ENCODE results near the gene TREML4. TPM values are rescaled to one million over a fixed set of nuclear protein-coding genes. Genes with fewer than 3 reads are reported as not detected.
"Not testable (repeated sequence)": the region's sequence is repeated elsewhere in the genome, so short reads cannot be mapped to it uniquely, and the experiment has no call there.

Gene TREML4
- total RNA-seq, 1 donor from 2014 or later: not detected

DNA sequence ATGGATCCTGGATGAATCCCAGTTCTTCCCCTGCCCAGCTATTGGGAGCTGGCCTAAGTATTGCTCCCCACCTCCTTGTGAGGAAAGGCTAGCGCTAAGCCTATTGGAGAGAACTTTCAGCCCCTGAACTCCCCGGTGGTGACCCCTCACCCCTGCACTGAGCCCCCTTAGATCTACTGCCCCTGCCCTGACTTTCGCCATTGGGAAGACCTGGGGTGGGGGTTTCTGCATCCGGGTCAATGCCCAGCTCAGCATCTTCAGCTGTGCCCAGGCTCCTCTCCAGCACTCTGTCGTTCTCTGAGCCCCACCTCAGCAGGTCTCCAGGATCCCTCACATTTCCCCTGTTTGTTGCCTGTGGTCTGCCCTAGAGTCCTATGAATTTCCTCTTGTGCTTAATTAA is 9.0 kb downstream of the TREML4 start:
- Histone ChIP-seq H3K9ac (ENCODE audit: low read length) (no peak overlapping the region), H3K79me2 (ENCODE audit: insufficient read depth, low read length) (no peaks in the 10 kb centered on the region), H3K4me2 (ENCODE audit: low read length) (no peak overlapping the region), H3K4me3 (ENCODE audit: insufficient read depth, low read depth, low read length) (no peak overlapping the region), H4K20me1 (ENCODE audit: insufficient read depth, low read length) (no peaks in the 10 kb centered on the region), H3K27ac (ENCODE audit: low read depth, low read length) (no peak overlapping the region), H3K36me3 (ENCODE audit: insufficient read depth, low read length) (no peaks in the 10 kb centered on the region), H3K27me3 (ENCODE audit: insufficient read depth, low read length) (peaks cover 14% of the 10 kb centered on the region), H3K9me3 (ENCODE audit: insufficient read depth, low read depth, low read length) (no peaks in the 10 kb centered on the region), H2AFZ (ENCODE audit: low read depth, low read length) (no peak overlapping the region), H3K4me1 (ENCODE audit: insufficient read depth, low read length) (no peaks in the 10 kb centered on the region)
- peaks cover 49% of the 10 kb centered on the region for H3K27me3 Mint-ChIP-seq (ENCODE audit: low read depth, unreplicated experiment)
- no peaks in the 10 kb centered on the region for H3K36me3 Mint-ChIP-seq (ENCODE audit: low read depth, unreplicated experiment)
- TF ChIP-seq EZH2 (IDR thresholded peaks at IDR 0.05; ENCODE audit: insufficient read depth, low read length): no peak
- TF ChIP-seq, protein P1, sequence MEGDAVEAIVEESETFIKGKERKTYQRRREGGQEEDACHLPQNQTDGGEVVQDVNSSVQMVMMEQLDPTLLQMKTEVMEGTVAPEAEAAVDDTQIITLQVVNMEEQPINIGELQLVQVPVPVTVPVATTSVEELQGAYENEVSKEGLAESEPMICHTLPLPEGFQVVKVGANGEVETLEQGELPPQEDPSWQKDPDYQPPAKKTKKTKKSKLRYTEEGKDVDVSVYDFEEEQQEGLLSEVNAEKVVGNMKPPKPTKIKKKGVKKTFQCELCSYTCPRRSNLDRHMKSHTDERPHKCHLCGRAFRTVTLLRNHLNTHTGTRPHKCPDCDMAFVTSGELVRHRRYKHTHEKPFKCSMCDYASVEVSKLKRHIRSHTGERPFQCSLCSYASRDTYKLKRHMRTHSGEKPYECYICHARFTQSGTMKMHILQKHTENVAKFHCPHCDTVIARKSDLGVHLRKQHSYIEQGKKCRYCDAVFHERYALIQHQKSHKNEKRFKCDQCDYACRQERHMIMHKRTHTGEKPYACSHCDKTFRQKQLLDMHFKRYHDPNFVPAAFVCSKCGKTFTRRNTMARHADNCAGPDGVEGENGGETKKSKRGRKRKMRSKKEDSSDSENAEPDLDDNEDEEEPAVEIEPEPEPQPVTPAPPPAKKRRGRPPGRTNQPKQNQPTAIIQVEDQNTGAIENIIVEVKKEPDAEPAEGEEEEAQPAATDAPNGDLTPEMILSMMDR (IDR thresholded peaks at IDR 0.05; ENCODE audit: insufficient read depth, low read depth, low read length): no peak
- H3K4me3 Mint-ChIP-seq (ENCODE audit: unreplicated experiment): no peak overlapping the region
- H3K9me3 Mint-ChIP-seq (ENCODE audit: unreplicated experiment): no peaks in the 10 kb centered on the region
- FAIRE-seq (no peak), DNase-seq (ENCODE audit: low read depth) (no peak)
- H3K27ac Mint-ChIP-seq (ENCODE audit: unreplicated experiment): no peak overlapping the region
- peaks cover 5% of the 10 kb centered on the region for H3K4me1 Mint-ChIP-seq (ENCODE audit: low read depth, unreplicated experiment)

DNA sequence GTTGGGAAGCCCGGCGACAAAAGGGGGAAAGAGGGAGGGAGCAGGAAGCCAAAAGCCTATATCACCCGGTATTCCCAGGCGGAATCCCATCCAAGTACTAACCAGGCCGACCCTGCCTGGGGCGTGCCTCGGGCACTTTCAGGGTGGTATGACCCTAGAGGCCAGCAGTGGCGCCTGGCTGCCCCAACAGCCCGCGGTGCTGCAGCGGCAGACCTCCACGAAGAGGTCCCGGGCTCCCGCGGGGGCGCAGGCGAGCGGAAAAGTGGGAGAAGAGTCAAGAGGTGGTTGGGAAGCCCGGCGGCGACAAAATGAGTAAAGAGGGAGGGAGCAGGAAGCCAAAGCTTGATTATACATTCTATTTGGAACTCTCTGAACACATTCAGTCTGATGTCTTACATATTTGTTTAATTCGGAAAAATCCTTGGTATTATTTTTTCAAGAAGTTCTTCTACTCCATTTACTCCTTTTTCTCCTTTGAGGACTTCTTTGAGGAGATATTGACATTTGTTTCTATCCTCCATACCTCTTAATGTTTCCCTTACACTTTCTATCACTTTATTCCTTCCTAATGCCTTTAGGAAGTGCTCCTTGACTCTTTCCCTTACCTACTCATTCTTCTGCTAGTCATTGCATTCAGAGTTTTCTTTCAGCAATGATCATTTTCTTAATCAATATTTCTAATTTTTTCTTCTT is 11.5 kb downstream of the TREML4 start:
- Histone ChIP-seq H3K27ac (ENCODE audit: low read depth, low read length) (no peak overlapping the region), H3K9me3 (ENCODE audit: insufficient read depth, low read depth, low read length) (no peaks in the 10 kb centered on the region), H3K4me1 (ENCODE audit: insufficient read depth, low read length) (no peaks in the 10 kb centered on the region), H3K36me3 (ENCODE audit: insufficient read depth, low read length) (no peaks in the 10 kb centered on the region), H3K9ac (ENCODE audit: low read length) (no peak overlapping the region), H3K4me3 (ENCODE audit: insufficient read depth, low read depth, low read length) (no peak overlapping the region), H3K4me2 (ENCODE audit: low read length) (no peak overlapping the region), H3K79me2 (ENCODE audit: insufficient read depth, low read length) (no peaks in the 10 kb centered on the region), H4K20me1 (ENCODE audit: insufficient read depth, low read length) (no peaks in the 10 kb centered on the region), H2AFZ (ENCODE audit: low read depth, low read length) (no peak overlapping the region), H3K27me3 (ENCODE audit: insufficient read depth, low read length) (peaks cover 14% of the 10 kb centered on the region)
- DNase-seq (ENCODE audit: low read depth) (no peak), FAIRE-seq (peak; percentile 26)
- Mint-ChIP-seq H3K4me1 (ENCODE audit: low read depth, unreplicated experiment) (peaks cover 5% of the 10 kb centered on the region), H3K27me3 (ENCODE audit: low read depth, unreplicated experiment) (peaks cover 63% of the 10 kb centered on the region), H3K4me3 (ENCODE audit: unreplicated experiment) (no peak overlapping the region), H3K36me3 (ENCODE audit: low read depth, unreplicated experiment) (no peaks in the 10 kb centered on the region), H3K27ac (ENCODE audit: unreplicated experiment) (no peak overlapping the region), H3K9me3 (ENCODE audit: unreplicated experiment) (peaks cover 2% of the 10 kb centered on the region)
- TF ChIP-seq, protein P1 (IDR thresholded peaks at IDR 0.05; ENCODE audit: insufficient read depth, low read depth, low read length): no peak
- no peak for TF ChIP-seq EZH2 (IDR thresholded peaks at IDR 0.05; ENCODE audit: insufficient read depth, low read length)

DNA sequence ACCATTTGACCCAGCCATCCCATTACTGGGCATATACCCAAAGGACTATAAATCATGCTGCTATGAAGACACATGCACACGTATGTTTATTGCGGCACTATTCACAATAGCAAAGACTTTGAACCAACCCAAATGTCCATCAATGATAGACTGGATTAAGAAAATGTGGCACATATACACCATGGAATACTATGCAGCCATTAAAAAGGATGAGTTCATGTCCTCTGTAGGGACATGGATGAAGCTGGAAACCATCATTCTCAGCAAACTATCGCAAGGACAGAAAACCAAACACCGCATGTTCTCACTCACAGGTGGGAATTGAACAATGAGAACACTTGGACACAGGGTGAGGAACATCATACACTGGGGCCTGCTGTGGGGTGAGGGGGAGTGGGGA is 18.4 kb downstream of the TREML4 start:
- H3K27ac Mint-ChIP-seq (ENCODE audit: unreplicated experiment): not testable (repeated sequence)
- H3K27me3 Mint-ChIP-seq (ENCODE audit: low read depth, unreplicated experiment): peaks cover 37% of the 10 kb centered on the region

More for the DNA sequence above, 18.4 kb downstream of the TREML4 start:
- not testable (repeated sequence) for H3K27me3 ChIP-seq (ENCODE audit: insufficient read depth, low read length); H3K36me3 ChIP-seq (ENCODE audit: insufficient read depth, low read length); H3K79me2 ChIP-seq (ENCODE audit: insufficient read depth, low read length); FAIRE-seq; H4K20me1 ChIP-seq (ENCODE audit: insufficient read depth, low read length); H3K36me3 Mint-ChIP-seq (ENCODE audit: low read depth, unreplicated experiment); H3K4me2 ChIP-seq (ENCODE audit: low read length); H3K27ac ChIP-seq (ENCODE audit: low read depth, low read length); H3K4me1 Mint-ChIP-seq (ENCODE audit: low read depth, unreplicated experiment); H3K9me3 ChIP-seq (ENCODE audit: insufficient read depth, low read depth, low read length); H3K4me3 Mint-ChIP-seq (ENCODE audit: unreplicated experiment); H3K9me3 Mint-ChIP-seq (ENCODE audit: unreplicated experiment); DNase-seq (ENCODE audit: low read depth); H3K4me3 ChIP-seq (ENCODE audit: insufficient read depth, low read depth, low read length); H3K4me1 ChIP-seq (ENCODE audit: insufficient read depth, low read length); H3K9ac ChIP-seq (ENCODE audit: low read length); H2AFZ ChIP-seq (ENCODE audit: low read depth, low read length)
